T follicular helper cell (primary cell): ENCODE measurements around the gene PLEKHA8.

Experiments
- DNase-seq: peaks from one replicate; pipeline ENCODE4 v3.0.0-alpha.2; 2020; ENCODE audit warnings: low read depth

PLEKHA8 gene

DNA sequence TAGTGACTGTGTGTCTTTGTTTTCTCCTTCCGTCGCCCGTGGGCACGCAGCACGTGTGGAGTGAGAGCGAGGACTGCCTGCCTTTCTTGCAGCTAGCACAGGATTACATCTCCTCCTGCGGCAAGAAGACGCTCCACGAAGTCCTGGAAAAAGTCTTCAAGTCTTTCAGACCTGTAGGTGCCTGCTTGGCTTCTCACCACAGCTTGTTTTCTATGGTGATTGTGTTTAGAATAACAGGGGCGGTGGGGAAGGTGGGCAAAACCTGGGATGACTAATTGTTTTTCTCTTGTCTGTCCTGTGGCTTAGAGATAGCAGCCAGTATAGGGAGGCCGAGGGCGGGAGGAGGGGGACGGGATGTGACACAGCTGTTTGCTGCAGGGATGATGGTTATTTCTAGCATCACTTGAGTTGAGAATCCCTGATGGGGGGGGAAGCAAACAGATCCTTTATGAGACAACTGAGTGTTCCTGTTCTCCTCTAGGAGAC lies 118.0 kb downstream of the PLEKHA8 start:
- no peak for DNase-seq

- no peak for DNase-seq
These were observed 119.0 kb downstream of the PLEKHA8 start for GRCh38 chr7:30147223-30147622.

GRCh38 chr7:30147785-30148184 lies 119.6 kb downstream of the PLEKHA8 start:
- DNase-seq: no peak

- DNase-seq: no peak
These were observed 120.2 kb downstream of the PLEKHA8 start for GRCh38 chr7:30148426-30148825.

DNA sequence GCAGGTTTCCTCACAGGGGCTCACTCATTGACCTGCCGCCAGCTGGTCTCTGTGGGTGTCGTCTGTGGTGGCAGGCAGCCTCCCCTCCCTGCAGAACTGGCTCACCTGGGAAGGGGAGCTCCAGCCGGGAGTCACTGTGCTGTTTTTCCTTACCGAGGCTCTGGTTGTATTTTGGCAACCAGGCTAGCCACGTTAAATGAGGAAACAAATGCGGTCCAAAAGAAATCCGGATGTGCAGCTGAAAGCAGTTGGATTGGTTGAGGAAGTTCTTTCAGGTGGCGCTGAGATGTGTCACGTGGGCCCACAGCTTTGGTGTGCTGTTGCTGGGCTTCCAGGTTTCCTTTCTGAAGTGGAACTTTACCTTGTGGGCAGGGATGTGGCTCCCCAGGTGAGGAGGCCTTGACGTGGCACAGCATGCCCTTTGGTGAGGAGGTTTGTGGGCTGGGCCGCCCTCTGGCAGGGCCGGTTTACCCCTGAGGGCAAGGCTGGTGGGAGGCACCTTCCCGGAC lies 120.8 kb downstream of the PLEKHA8 start:
- DNase-seq: peak; percentile 16

DNA sequence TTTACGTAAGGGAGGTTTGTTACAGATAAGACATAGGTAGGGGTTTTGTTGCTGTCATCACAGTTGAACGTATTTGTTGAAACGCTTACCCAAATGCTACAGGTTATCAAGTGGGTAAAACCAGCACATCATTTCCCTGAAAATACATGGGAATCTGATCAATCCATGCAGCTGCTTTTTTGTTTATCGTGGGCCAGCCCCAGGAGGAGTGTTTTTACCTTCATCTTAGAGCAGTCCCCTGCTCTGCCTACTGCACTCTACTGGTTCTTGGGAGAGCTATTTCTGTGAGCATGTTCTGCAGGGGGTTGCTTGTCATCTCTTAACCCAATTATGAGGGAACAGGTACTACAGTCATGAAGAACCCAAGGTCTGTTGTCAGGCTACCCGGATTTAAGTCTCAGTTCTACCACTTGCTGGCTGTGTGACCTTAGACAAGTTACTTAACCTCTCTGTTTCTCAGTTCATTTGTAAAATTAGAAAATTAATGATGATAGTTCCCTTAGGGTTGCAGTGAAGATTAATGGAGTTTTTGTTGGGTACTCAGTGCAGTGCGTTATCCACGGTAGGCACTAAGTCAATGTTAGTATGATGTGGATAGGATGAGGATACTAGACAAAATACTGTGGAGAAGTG lies 121.5 kb downstream of the PLEKHA8 start:
- DNase-seq: no peak

GRCh38 chr7:30150711-30151110 lies 122.5 kb downstream of the PLEKHA8 start:
- no peak for DNase-seq

GRCh38 chr7:30154111-30154587 lies 125.9 kb downstream of the PLEKHA8 start:
- no peak for DNase-seq

- no peak for DNase-seq
These were observed 127.3 kb downstream of the PLEKHA8 start for GRCh38 chr7:30155481-30155880.

- DNase-seq: peak; percentile 7
These were observed 129.0 kb downstream of the PLEKHA8 start for GRCh38 chr7:30157204-30157603.

DNA sequence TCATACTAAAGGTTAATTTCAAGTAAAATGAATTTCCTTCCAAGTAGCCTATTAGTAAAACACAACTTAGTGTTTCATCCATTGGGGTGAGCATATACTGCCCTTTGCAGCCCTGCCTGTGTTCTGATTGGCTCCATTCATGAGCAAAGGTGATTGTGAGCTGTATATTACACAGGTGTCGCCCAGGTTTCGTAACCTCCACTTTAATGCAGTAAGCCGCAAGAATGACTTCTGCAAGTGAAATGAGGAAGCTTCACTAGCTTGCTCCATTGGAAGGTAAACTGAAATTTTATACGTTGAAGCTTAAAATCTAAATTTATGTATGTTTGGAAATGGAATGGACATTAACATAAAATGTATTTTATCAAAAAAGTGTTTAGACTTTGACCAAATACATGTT lies 131.0 kb downstream of the PLEKHA8 start:
- no peak for DNase-seq

GRCh38 chr7:30159698-30160143 lies 131.5 kb downstream of the PLEKHA8 start:
- DNase-seq: no peak

GRCh38 chr7:30160329-30160728 lies 132.1 kb downstream of the PLEKHA8 start:
- no peak for DNase-seq

DNA sequence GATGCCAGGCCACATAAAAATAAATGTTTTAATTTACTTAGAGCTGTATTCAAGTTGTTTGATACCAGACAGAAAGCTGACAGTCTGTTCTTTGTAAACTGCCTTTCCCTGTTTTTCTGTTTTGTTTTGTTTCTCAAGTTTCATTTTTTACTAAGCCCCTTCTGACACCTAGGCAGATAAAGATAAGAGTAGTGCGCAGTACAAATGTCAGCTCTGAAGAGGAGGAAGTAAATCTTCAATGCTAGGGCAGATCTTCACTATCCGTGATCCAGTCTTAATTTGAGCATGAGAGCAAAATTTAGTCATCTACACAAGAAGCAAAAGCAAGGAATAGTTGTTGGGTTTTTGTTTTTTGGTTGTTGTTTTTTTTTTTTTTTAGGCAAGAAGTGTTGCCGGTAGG lies 133.9 kb downstream of the PLEKHA8 start:
- no peak for DNase-seq

DNA sequence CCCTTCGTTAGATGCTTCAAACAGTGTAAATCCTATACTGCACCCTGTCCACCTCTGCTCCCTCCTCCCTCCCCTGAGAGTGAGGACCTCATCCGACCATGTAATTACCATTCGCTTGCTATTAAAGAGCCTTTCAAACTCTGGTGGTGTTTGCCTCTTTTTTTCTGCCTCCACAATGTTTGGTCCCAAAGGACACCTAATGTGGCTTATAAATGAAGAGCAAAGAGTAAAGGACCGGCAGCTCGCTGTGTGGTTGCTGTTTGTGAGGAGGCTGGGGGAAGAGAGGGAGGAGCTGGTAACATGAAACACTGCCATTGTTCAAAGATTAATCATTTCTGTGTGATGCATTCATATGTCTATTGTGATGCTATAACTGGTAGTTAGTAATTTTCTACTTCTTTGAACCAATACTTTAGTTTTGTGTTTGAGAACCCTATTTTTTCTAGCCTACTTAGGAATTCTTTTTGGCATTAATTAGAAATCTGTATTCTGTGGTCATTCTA lies 134.5 kb downstream of the PLEKHA8 start:
- no peak for DNase-seq

DNA sequence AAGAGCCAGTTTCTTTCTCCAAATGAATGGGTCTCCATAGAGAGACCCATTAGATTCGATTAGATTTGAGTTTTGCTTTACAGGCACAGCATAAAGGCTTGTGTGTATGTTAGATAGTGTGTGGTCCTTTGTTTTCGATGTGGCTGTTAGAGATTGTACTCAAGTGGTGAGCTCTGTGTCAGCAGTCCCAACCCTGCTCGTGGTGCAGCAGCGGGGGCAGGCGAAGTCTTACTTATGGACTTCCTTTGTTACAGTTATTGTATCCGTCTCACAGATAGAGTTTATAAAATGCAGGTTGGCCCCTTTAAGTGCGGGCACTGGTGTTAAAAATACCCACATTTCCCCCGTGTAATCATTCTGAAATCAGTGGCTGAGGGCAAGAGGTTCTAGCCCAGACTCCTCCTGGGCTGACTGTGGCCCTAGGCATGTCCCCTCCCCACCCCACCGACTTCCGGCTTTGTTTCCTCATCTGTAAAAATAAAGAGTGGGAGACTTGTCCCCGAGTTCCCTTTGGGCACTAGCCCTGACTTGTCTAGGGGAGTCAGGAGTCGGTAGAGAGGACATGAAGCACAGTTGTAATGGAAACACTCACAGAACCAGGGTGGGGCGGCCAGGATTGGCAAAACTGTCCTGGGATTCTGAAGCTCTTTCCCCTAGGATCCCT lies 135.2 kb downstream of the PLEKHA8 start:
- DNase-seq: no peak

- DNase-seq: no peak
These were observed 136.4 kb downstream of the PLEKHA8 start for GRCh38 chr7:30164567-30164966.

GRCh38 chr7:30165590-30165989 lies 137.4 kb downstream of the PLEKHA8 start:
- no peak for DNase-seq

GRCh38 chr7:30166155-30166840 lies 138.1 kb downstream of the PLEKHA8 start:
- no peak for DNase-seq

DNA sequence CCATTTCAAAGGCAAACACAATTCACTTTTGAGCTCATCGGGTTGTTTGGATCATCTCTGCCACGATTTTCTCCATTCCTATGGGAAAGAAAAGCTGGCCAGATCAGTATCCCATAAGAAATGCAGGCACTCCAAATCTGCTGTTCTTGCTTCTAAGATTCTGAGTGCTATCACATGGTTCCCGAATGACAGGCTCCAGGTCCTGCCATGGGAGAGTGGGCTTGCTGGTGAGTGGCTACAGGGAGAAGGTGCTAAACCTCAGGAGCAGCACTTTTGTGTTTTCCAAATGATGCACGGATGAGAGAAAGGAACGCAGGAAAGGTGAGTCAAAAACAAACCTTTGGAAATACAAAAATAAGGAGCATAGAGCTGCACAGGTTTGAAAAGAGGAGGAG lies 138.6 kb downstream of the PLEKHA8 start:
- no peak for DNase-seq

DNA sequence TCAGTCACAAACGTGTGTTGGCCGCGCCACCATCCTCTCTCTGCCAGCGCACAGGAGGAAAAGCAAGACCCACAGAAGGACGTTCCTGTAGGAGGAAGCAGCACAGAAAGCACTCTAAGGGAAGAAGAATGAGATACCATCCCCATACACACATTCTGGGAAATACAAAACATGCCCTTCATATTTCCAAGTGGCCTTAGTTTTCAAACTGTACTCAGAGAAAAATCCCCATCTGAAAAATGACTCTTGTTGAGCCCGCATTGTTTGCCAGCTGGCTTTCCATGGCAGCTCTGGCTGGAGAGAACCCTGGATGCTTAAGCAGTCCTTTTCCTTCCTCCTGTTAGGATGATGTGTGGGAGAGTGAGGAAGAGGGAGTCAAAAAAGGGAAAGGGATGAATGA lies 139.7 kb downstream of the PLEKHA8 start:
- no peak for DNase-seq

GRCh38 chr7:30168835-30169573 lies 140.8 kb downstream of the PLEKHA8 start:
- DNase-seq: no peak
